ENCODE measurements around the gene ADCY10.

DNA sequence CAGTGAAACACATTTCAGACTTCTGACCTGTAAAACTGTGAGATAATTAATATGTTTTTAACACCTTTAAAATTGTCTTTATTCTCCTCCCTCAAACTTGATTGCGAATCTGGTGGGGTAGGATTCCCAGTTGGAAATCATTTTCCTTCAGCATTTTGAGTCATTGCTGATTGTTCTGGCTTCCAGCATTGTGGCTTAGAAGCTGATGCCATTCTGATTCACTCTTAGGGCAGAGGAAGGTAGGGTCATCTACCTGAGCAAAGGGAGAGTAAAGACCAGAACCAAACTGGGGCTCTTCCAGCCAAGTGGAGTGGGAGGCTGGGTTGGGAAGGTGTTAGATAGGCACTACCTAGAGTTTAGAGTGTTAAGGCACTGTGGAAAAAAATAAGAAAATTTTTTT lies 131.0 kb downstream of the ADCY10 start:
- TF ChIP-seq EZH2 (IDR thresholded peaks at IDR 0.05) (no peak), POLR2AphosphoS5 (IDR thresholded peaks at IDR 0.05; ENCODE audit: borderline replicate concordance, low read depth, low read length) (no peak)
